GM10248 (cell line): Measurements from ENCODE around the gene PTGES3L.
A peak's percentile ranks its signal among the peaks of the same experiment; 100 is the strongest.

Experiments
- CTCF ChIA-PET: fragments of 300-600 bp; sonication (Branson Sonifier 250); formaldehyde crosslinking; extraction: SDS; loops from one replicate; lab custom pipeline; 2021; ENCODE audit warnings: antibody characterized with exemption; lab: Yijun Ruan, JAX
- POLR2A ChIA-PET: fragments of 350-650 bp; sonication (Branson Sonifier 250); formaldehyde crosslinking; extraction: SDS; loops from one replicate; lab custom pipeline; 2020; ENCODE audit warnings: antibody characterized with exemption; lab: Yijun Ruan, JAX
- DNase-seq: peaks from one replicate; pipeline ENCODE4 v3.0.0; 2012; ENCODE audit errors: extremely low spot score
- CTCF ChIP-seq: IDR thresholded peaks from 2 replicates; pipeline ENCODE4 v1.5.1; 2012; ENCODE audit warnings: mild to moderate bottlenecking, low read depth; ENCODE audit errors: extremely low read depth, missing control alignments, control extremely low read depth

Gene PTGES3L

GRCh38 chr17:42971589-42971988, 8.3 kb downstream of the PTGES3L start:
- ChIA-PET POLR2A (interaction anchor here (0.6 to 0.8 kb wide), 2 partner anchors 12 to 344 kb away, joined by 3 to 8 read pairs; no protein-coding TSS in a partner anchor), CTCF (no interaction called here)
- no peak for DNase-seq
- TF ChIP-seq CTCF: no peak

GRCh38 chr17:42969001-42969581, 10.8 kb downstream of the PTGES3L start:
- no peak for DNase-seq
- no peak for TF ChIP-seq CTCF
- ChIA-PET CTCF (interaction anchor here (0.9 to 2.8 kb wide), 4 partner anchors 10 to 164 kb away, joined by 3 to 12 read pairs (median 6); partner anchors contain the start of genes PTGES3L, RPL27 and RUNDC1), POLR2A (interaction anchor here (0.7 kb wide), 1 partner anchor 121 kb away, joined by 4 read pairs; no protein-coding TSS in a partner anchor)

GRCh38 chr17:42967925-42968324, 12.0 kb downstream of the PTGES3L start:
- TF ChIP-seq CTCF: no peak
- no peak for DNase-seq
- POLR2A ChIA-PET: interaction anchor here (1.0 kb wide), 1 partner anchor 31 kb away, joined by 3 read pairs; the partner anchor contains the start of gene RPL27
- CTCF ChIA-PET: interaction anchor here (2.6 to 2.8 kb wide), 2 partner anchors 11 to 29 kb away, joined by 10 to 12 read pairs; partner anchors contain the start of genes PTGES3L, RPL27 and RUNDC1

GRCh38 chr17:42964161-42964932, 15.5 kb downstream of the PTGES3L start, which contains the start of gene AARSD1:
Gene AARSD1, minus strand, starts transcription at chr17:42964454. Its CDS starts 14 bp downstream, at chr17:42964440.
- ChIA-PET POLR2A (interaction anchor here (0.8 to 1.2 kb wide), 2 partner anchors 34 kb away, joined by 3 to 4 read pairs; partner anchors contain the start of gene RPL27), CTCF (no interaction called here)
- no peak for TF ChIP-seq CTCF
- DNase-seq: peak; percentile 92

GRCh38 chr17:42953669-42954068, 26.2 kb downstream of the PTGES3L start:
- POLR2A ChIA-PET: no interaction called here
- no peak for DNase-seq
- CTCF ChIA-PET: no interaction called here
- no peak for TF ChIP-seq CTCF

GRCh38 chr17:42950044-42950783, 29.7 kb downstream of the PTGES3L start:
- DNase-seq: no peak
- ChIA-PET CTCF (interaction anchor here (1.4 to 1.7 kb wide), 2 partner anchors 21 to 230 kb away, joined by 3 to 5 read pairs; no protein-coding TSS in a partner anchor), POLR2A (no interaction called here)
- TF ChIP-seq CTCF: no peak
